ENCODE results near the gene SEM1. TPM values are rescaled to one million over a fixed set of nuclear protein-coding genes. Genes with fewer than 3 reads are reported as not detected.

The SEM1 gene
- polyA plus RNA-seq, 1 donor (not counting 4 experiments of a cell fraction or from before 2014, with no cell fraction given) = 180 TPM

- H3K4me1 ChIP-seq (ENCODE audit: control insufficient read depth, extremely low read depth, insufficient read depth, low read length) = peaks cover 11% of the 10 kb centered on the region
- H3K9me1 ChIP-seq (ENCODE audit: control insufficient read depth, extremely low read depth, insufficient read depth, low read length) = no peaks in the 10 kb centered on the region
- no peak overlapping the region for H2AFZ ChIP-seq (ENCODE audit: control insufficient read depth, low read length)
- H3K79me2 ChIP-seq (ENCODE audit: control insufficient read depth, insufficient read depth, low read length) = no peaks in the 10 kb centered on the region
- no peaks in the 10 kb centered on the region for H4K20me1 ChIP-seq (ENCODE audit: control insufficient read depth, extremely low read depth, insufficient read depth, low read length)
- TF ChIP-seq CTCF (optimal IDR thresholded peaks at IDR 0.05 in 1 of 3, IDR thresholded peaks at IDR 0.05 in 1 of 3, conservative IDR thresholded peaks at IDR 0.05 in 1 of 3; ENCODE audit: extremely low read depth in 1 of 3, insufficient read depth in 2 of 3, low read length in 3 of 3) (no peak), EZH2 (IDR thresholded peaks at IDR 0.05; ENCODE audit: low read length) (no peak)
- FAIRE-seq = no peak
- H3K4me3 ChIP-seq (ENCODE audit: control insufficient read depth in 2 of 3, extremely low read depth in 1 of 3, insufficient read depth in 2 of 3, low read depth in 1 of 3, low read length in 3 of 3) = no peak overlapping the region
- peaks cover 0 to under 1% of the 10 kb centered on the region in 2 experiments for H3K36me3 ChIP-seq (ENCODE audit: control insufficient read depth in 2 of 2, extremely low read depth in 1 of 2, insufficient read depth in 2 of 2, low read length in 2 of 2)
- H3K27ac ChIP-seq (ENCODE audit: control insufficient read depth, insufficient read depth, low read length) = no peak overlapping the region
- H3K4me2 ChIP-seq (ENCODE audit: control insufficient read depth, extremely low read depth, insufficient read depth, low read depth, low read length) = no peak overlapping the region
- H3K9ac ChIP-seq (ENCODE audit: control insufficient read depth, extremely low read depth, insufficient read depth, low read length) = no peak overlapping the region
- no peaks in the 10 kb centered on the region for H3K9me3 ChIP-seq (ENCODE audit: control insufficient read depth, low read depth, low read length)
- no peaks in the 10 kb centered on the region for H3K27me3 ChIP-seq (ENCODE audit: control insufficient read depth, extremely low read depth, insufficient read depth, low read length)
- no peak for DNase-seq (ENCODE audit: low read depth, low spot score)
- dilution Hi-C loops (cut with MboI; ENCODE audit: extremely low pct_ligation_motif_present, low sequenced_read_pairs) = no loop called here
Measured at GRCh38 chr7:96671854-96672253, 37.8 kb downstream of the SEM1 start.

GRCh38 chr7:96670338-96671289 lies 39.0 kb downstream of the SEM1 start:
- no peak overlapping the region for H2AFZ ChIP-seq (ENCODE audit: control insufficient read depth, low read length)
- H3K27ac ChIP-seq (ENCODE audit: control insufficient read depth, insufficient read depth, low read length) = peak overlapping the region; percentile 4
- H3K27me3 ChIP-seq (ENCODE audit: control insufficient read depth, extremely low read depth, insufficient read depth, low read length) = no peaks in the 10 kb centered on the region
- FAIRE-seq (no peak), DNase-seq (ENCODE audit: low read depth, low spot score) (no peak)
- H3K9me3 ChIP-seq (ENCODE audit: control insufficient read depth, low read depth, low read length) = no peaks in the 10 kb centered on the region
- H3K4me1 ChIP-seq (ENCODE audit: control insufficient read depth, extremely low read depth, insufficient read depth, low read length) = peaks cover 11% of the 10 kb centered on the region
- H3K79me2 ChIP-seq (ENCODE audit: control insufficient read depth, insufficient read depth, low read length) = no peaks in the 10 kb centered on the region
- H4K20me1 ChIP-seq (ENCODE audit: control insufficient read depth, extremely low read depth, insufficient read depth, low read length) = no peaks in the 10 kb centered on the region
- no peaks in the 10 kb centered on the region for H3K9me1 ChIP-seq (ENCODE audit: control insufficient read depth, extremely low read depth, insufficient read depth, low read length)
- dilution Hi-C loops (cut with MboI; ENCODE audit: extremely low pct_ligation_motif_present, low sequenced_read_pairs) = no loop called here
- peaks cover 0 to 4% of the 10 kb centered on the region in 2 experiments for H3K36me3 ChIP-seq (ENCODE audit: control insufficient read depth in 2 of 2, extremely low read depth in 1 of 2, insufficient read depth in 2 of 2, low read length in 2 of 2)
- H3K9ac ChIP-seq (ENCODE audit: control insufficient read depth, extremely low read depth, insufficient read depth, low read length) = no peak overlapping the region
- H3K4me2 ChIP-seq (ENCODE audit: control insufficient read depth, extremely low read depth, insufficient read depth, low read depth, low read length) = no peak overlapping the region
- TF ChIP-seq CTCF (optimal IDR thresholded peaks at IDR 0.05 in 1 of 3, IDR thresholded peaks at IDR 0.05 in 1 of 3, conservative IDR thresholded peaks at IDR 0.05 in 1 of 3; ENCODE audit: extremely low read depth in 1 of 3, insufficient read depth in 2 of 3, low read length in 3 of 3) = no peak
- TF ChIP-seq EZH2 (IDR thresholded peaks at IDR 0.05; ENCODE audit: low read length) = no peak
- no peak overlapping the region for H3K4me3 ChIP-seq (ENCODE audit: control insufficient read depth in 2 of 3, extremely low read depth in 1 of 3, insufficient read depth in 2 of 3, low read depth in 1 of 3, low read length in 3 of 3)

Measured in keratinocyte (primary cell).